GM21447 (cell line): Measurements from ENCODE around the gene FAM217B.

ENCODE experiments used
- ATAC-seq: cut with Tn5 transposase; IDR thresholded peaks from one replicate; pipeline ENCODE4 v1.9.1; 2021; ENCODE audit not compliant: unreplicated experiment

FAM217B gene, protein sequence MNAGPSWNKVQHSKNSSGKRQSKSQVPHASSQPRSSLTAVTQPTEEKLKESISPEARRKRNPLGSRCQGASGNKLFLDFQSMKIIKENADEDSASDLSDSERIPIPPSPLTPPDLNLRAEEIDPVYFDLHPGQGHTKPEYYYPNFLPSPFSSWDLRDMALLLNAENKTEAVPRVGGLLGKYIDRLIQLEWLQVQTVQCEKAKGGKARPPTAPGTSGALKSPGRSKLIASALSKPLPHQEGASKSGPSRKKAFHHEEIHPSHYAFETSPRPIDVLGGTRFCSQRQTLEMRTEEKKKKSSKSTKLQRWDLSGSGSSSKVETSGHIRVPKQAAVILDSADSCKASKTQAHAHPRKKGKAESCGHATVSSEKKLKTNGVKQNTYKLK

DNA sequence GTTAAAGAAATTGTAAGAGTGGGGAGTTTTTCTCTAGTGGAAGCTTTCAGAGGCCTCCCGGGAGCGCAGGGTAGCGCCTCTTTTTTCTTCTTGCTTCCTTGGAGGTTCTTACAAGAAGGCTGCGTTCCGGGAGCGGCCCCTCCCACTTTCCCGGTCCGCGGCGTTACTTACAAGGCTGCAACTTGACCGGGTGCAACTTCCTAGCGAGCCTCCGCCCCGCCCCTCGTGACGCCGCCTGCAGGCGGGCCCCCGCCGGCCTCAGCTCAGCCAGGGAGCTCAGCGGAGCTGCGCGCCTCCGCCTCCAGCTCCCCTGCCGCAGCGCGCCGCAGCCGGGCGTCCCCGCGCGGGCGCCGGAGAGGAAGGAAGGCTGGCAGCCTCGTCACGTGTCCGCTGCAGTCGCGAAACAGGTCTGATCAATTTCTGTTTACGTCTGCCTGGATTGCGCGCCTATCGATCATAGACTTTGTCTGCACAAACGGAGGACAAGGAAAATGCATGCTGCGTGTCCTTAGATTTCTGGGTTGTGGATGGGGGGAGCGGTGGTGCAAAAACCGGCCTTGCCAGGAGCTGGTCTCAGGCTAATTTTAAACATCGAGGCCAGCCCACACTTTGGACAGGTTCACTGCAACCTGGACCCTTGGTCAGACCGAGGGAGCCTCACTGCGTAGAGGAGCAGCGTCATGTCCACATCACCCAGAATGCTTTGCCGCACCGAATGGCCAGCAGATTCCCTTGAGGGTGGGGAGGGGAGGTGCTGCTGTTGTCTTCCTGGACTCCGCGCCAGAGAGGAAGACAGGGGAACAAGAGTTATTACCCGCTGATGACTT, at the start of gene FAM217B, which contains the start of gene PPP1R3D:
Gene FAM217B, plus strand, starts transcription at position 261 of the 827 bp plus-strand sequence. CDS start 3,555 bp downstream, outside the sequence.
Gene PPP1R3D, minus strand, starts transcription at position 177 of the 827 bp plus-strand sequence. CDS start 374 bp downstream, outside the sequence.
- peak; percentile 92 for ATAC-seq

DNA sequence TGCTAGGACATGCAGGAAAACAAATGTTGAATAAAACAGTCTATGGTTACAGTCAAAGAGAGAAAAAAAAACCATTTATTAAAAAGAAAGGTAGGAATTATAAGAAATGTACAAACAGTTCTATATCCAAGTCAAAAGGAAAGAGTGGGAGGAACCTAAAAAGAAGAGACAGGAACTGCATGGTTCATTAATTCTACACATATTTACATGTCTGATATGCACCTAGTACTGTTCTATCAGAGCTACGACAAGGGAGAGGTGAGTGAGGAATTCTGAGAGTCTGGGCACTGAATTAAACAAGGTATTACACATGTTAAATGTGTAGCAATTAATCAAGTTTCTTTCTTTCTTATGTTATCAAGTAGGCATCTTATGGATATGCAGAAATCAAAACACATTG, 48.6 kb upstream of the FAM217B start:
- ATAC-seq: no peak

DNA sequence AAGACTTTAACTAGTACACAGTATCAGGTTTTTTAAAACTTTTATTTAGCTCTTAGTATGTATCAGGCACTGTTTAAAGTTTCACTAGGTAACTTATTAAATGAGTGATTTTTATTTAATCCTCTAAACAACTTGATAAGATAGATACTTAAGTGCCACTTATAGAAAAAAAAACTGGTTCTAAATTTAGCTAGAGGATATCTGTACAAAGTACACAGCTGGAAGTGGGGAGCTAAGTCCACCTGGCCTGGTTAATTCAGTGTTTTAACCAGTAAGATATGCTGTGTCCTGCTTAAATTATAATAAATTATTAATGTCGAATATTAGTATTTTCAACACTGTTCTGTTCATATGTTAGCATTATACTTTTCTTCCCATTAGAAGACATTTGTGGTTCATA, 44.3 kb upstream of the FAM217B start:
- no peak for ATAC-seq

DNA sequence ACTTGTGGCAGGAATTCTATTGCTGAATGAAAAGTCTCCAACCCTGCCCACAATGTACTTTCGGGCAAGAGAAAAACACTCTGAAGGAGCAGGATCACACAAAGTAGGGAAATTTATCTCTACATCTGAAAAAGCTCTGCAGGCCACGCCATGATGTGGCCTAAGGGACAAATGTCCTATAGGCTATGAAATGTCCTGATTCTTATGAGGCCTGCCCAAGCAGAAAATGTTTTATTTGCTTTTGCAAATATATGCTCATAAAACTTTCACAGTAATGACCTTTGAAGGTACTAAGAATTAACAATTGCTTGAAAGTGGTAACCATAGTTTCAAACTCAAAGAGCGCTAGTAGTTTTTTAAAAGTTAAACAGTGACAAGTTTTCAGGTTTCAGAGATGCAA, 37.7 kb upstream of the FAM217B start:
- ATAC-seq: no peak

DNA sequence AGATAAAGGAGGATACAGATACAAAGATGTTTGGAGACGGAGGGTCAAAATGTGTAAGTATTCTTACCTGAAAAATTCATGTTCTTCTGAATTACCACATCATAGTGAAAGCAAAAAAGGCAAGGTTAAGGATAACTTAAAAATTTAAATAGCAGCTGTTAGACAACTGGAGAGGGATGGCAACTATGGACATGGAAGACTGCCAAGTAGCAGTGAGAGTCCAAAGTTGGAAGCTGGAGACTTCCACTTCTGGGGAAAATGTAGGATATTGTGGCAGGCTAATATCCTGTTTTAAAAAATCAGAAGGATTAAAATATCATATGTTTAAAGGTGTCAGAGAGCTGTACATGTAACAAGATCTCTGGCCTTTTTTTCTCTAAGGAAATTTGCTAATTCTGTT, 36.6 kb upstream of the FAM217B start:
- no peak for ATAC-seq

DNA sequence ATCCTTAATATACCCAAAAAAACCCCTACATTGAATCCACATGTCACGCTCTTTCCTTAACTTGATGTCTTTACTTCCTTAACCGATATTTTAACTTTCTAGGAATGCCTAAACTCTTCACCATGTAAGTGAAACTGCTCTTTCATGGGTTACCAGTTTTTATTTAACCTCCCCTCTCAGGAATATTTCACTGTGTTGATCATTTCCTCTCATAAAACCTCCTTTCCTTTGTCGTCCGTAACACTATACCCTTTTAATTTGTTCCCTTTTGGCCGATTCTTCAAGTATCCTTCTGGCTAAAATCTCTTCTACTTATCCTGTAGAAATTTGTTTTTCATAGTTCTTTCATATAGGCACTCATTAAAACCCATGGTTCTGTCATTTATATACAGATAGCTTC, 31.3 kb upstream of the FAM217B start:
- ATAC-seq: no peak

DNA sequence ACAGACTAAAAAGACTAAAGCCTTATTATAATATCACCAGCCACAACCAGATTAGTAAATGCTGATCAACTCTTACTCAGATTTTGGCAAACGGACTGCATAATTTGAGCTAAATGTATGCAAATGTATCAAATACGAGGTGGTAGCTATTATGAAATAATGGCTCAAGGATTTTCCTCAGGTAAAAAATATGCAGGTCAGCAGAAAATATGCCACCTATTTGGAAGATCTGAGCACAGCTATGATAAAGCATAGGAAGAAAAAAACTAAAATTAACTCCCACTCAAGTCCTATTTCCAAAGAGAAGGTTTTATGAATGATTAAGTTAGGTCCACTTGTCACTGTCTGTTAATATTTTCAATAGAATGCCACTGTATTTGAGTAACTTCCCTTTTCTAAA, 29.1 kb upstream of the FAM217B start:
- no peak for ATAC-seq

DNA sequence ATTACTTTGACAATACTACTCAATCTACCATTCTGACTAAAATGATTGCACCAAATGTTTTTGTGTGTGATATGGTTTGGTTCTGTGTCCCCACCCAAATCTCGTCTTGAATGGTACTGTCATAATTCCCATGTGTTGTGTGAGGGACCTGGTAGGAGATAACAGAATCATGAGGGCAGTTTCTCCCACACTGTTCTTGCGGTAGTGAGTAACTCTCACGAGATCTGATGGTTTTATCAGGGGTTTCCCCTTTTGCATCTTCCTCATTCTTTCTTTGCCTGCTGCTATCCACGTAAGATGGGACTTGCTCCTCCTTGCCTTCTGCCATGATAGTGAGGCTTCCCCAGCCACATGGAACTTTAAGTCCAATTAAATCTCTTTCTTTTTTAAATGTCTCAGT, 27.6 kb upstream of the FAM217B start:
- ATAC-seq: no peak

DNA sequence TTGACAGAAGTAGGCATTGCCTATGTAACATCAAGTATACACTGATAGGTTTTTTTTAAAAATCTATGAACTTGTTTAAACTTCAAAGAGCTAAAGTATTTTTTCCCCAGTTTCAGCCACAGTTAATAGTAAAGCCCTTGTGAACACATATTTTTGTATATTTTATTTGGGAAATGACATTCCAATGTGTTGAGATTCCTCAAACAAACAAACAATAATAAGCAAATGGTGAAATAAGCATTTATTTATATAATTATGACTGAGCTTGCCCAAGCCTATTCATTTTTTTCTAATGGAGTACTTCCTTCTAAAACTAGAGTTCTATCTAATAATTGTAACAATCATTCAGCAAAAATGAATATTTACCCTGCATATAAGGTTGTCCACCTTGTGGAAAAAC, 19.2 kb upstream of the FAM217B start:
- no peak for ATAC-seq

DNA sequence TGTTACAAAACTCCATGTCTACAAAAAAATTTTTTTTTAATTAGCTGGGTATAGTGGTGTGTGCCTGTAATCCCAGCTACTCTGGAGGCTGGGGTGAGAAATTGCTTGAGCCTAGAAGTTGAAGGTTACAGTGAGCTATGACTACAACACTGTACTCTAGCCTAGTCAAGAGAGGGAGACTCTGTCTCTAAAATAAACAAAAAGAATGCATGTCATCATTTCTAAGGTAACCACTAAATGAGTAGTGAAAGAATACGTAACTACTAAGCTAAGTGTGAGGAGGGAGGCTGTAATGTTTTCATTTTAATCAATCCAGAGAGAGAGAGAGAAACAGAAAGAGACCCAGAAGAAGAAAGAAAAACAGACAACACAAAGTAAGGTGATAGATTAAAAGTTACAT, 16.7 kb upstream of the FAM217B start:
- ATAC-seq: no peak

DNA sequence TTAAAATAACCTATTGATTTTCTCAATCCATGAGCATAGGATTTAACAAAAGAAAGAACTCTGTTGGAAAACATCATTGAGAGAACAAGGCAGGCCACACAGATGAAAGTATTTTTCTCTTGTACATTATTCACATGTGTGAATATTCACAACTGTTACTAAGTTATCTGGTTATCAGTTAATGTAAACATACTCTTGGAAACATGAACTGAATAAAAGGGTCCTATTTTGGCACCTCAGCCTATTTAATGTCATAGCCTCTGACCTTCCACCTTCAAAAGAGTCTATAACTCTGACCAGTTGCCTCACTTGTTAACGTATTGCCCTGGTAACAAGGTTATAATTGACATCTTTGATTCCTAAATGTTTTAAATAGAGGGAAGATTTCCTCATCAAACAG, 14.8 kb upstream of the FAM217B start:
- no peak for ATAC-seq

DNA sequence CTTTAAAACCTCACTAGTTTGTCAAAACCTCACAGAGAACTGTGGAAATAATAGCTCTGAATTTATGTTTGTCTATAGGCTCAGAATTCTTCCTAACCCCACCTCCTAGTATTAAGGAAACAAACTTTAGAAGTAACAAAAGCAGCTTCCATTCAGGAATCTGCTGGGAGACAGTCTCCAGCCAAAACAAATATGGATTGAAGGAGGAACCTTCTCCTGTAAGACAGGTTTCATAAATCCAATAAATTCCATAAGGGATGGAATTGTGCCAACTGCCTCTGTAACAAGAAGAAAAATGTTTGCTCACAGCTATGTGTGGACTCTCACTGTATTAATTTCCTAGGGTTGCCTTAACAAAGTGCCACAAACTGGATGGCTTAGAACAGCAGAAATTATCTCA, 14.3 kb upstream of the FAM217B start:
- no peak for ATAC-seq

DNA sequence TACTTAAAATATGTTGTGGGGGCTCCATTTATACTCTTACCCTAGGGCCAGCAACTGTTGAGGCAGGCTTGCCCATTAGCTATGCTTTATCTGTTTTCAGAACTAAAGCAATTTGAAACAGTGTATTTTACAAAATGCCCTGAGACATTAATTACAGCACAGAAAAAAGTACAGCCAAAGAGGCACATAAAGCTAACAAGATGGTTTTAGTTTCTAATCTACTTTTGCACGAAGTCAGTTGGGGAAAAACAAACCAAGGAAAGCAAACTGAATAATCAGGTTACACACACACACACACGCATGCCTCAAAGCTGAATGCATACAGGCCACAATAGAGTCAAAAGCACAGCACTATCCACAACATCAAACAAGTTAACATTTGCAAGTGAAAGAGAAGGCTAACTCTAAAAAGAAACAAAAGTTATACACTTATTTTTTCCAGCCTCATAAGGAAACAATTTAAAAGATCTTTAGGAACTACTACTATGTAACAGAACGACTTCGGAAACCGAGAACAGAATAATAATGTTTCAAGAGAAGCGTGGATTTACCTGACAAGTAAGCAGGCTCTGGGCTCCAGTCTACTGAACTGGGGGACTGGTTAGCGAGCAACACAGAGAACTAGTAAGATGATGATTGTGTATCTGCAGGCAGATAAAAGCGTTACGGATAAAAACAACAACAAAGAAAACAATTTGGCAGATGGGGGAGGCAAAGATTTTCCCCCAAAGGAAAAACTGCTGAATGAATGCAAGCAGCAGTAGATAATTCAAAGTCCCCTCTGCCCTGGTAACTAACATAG, 8.5 kb upstream of the FAM217B start:
- ATAC-seq: no peak

DNA sequence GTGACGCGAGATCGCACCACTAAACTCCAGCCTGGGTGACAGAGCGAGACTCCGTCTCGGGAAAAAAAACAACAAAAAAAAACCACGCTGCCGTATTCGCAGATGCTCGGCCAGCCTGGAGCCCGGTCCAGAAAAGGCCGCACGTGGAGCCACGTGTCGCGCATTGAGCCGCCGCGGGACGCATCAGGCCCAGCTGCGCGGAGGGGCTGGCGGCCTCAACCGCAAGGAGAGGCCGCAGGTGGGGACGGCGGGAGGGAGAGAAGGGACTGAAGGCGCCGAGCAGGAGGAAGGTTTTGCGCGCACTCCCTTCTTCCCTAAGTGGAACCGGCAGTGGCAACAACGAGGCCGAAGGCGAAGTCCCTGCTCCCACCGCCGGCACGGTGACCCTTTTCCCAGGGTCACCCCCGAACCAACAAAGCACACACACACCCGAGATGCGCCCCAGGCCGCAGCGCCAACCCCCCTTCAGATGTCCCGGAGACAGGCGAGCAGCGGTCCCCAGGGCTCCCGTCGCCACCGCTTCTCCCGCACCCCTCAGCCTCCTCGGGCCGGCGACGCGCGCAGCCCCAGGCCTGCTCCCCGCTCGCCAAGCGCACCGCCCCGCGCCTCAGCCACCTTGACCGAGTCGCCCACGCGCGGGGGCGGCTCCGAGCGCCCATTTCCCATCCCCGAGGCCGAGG, 7.4 kb upstream of the FAM217B start:
- no peak for ATAC-seq

DNA sequence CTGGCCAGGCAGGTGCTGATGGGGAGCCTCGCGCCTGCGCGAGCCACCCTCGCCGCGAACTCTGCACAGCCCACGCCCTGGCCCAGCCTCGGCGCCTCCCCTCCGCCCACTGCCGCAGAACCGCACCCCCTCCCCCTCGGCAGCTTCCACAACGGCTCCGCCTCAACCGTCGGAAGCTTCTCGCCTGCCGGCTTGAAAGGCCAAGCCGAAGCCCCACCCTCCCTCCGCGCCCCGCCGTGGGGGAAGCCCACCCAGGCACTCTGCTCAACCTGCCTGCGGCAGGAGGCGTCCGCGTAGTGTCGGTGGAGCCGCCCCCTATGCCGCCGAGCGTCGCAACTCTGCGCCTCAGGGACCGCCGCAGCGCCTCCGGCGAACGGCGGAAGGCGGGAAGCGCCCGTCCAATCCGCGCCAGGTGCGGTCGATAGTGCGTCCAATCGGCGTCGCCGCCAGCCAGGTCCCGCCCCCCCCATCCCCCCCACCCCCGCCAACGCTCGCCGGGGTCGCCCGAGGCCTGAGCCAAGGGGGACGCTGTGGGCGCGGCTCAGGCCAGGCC, 6.8 kb upstream of the FAM217B start, which contains the start of gene SYCP2:
Gene SYCP2, minus strand, starts transcription at position 342 of the 553 bp plus-strand sequence. CDS start 11,224 bp downstream, outside the sequence.
- ATAC-seq: peak; percentile 31

DNA sequence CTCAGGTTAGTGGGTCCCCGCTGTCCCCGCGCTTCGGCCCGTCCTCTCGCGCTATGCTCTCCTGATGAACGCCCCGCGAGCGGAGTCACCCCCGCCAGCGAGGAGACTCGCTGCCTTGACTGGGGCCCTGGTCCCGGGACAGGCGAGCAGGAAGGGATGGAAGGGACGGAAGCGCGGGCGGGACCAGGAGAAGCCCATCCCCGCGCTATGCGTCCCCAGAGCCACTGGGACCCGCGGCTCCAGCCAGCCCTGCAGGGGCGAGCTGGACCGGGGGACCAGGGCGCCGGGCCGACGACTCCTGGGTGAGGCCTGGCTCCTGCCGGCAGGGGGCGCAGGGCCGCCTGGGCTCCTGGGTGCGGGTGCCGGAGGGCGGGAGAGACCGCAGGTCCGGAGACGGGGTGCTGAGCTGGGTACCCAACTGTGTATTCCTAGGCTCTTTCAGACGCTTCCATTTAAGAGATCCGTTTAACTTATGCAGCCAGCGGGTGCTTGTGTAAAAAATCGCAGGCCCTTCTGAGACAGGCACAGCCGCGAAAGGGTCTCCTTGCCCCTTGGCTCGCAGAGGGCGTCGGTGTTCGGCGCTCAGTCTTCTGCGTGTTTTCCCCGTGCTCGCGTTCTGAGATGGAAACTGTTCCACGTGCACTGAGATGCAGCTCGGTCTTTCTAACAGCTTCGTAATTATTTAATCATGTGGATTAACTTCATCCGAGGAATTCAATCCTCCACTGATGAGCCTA, 6.2 kb upstream of the FAM217B start:
- ATAC-seq: peak; percentile 87

DNA sequence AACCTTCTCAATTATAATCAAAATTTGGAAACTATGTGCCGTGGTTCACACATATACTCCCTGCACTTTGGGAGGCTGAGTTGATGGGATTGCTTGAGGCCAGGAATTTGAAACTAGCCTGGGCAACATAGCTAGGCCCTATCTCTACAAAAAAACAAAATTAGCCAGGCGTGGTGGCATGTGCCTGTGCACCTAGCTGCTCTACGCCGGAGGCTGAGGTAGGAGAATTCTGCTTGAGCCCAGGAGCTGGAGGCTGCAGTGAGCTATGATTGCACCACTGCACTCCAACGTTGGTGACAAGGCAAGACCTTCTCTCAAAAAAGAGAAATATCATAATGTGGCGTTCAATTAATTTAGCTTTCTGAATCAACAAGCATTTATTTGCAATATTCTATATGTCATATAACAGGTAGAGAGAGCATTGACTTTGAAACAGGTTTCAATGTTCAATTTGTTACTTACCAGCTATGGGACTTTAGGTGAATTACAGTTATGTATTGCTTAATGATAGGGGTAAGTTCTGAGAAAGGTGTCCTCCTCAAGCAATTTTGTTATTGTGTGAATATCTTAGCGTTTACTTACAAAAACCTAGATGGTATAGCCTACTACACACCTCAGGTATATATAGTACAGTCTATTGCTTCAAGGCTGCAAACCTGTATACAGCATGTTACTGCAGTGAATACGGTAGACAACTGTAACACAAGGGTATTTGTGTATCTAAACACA, 4.6 kb upstream of the FAM217B start:
- ATAC-seq: no peak

DNA sequence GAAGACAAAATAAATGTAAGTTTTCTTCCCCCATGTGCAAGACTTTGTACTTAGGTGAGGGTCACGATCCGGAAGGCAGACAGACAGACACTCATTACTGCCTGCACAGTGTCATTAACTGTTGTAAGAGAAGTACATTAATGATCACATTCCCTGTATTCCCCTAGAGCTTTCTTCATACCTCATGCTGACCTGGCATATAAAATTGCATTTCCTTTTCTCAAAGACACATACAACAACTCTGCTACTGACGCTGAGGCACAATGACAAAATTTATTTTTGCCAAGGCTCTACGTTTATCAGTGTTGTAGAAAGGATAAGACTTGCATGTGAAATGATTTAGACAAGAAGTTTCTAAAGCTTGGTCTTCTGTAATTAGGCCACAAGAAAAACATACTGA, 3.8 kb upstream of the FAM217B start:
- no peak for ATAC-seq

DNA sequence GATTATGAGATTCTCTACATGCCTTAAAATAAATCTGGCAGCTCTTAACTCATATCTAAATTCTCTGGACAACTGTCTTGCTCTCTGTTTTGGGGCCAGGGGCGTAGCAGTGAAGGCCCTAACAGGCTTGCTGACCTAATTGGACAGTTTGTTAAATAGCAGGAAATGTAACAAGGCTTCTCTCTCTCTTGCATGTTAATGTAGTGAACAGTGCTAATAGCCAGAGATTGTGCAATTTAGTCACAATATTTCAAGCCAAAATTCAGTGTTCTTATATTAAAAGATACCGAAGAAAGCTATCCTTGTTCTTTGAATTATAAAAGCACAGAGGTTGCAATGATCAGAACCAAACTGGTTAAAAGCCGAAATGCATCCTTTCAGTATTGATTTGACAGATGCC, 3.0 kb upstream of the FAM217B start:
- no peak for ATAC-seq
